Measurements from ENCODE around the gene SPATA21.
"Not testable (repeated sequence)": the region's sequence is repeated elsewhere in the genome, so short reads cannot be mapped to it uniquely, and the experiment has no call there.

Gene SPATA21, protein sequence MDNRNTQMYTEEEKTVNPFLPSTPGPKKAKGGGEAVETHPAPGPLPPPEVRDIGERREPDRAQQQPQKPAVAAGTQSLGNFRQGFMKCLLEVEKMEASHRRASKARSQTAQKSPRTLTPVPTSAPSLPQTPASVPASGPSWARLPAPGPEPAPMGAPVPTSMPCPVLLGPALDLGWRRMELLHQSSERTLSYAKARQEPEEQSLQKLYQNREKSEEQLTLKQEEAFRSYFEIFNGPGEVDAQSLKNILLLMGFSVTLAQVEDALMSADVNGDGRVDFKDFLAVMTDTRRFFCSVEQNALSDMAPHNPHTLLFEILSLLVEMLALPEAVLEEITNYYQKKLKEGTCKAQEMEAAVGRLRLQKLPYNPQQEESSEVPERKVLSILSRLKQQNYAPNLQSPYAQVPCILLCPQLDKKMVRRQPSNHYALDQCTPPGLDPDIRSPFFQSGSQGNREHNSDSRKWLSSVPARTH

DNA sequence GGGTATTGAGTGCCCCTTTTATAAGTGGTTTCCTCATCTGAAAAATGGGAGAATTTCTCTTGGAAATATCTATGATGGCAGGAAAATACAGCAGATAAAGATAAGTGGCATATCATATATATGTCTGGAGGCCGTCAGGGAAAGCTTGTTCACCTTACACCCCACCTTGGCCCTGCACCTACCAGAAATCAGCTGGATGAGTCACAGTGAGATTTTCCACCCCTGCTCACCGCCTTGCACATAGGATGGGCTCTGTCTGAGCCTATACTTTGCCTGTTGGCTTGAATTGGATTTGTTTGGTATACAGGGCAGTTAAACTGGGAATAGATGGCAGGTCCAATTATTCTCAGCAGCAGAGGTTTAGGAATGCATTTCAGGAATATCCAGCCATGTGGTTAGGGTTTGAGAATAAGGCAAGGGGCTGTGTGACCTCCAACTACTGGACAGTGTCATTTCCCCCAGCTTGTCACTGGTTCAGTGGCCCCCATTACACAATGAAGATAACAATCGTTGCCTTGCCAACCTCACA lies at the start of gene SPATA21:
Gene SPATA21 (minus strand): TSS at position 479 of the 529 bp plus-strand sequence. CDS start 6,053 bp downstream, outside the sequence.
- DNase-seq, result no peak

DNA sequence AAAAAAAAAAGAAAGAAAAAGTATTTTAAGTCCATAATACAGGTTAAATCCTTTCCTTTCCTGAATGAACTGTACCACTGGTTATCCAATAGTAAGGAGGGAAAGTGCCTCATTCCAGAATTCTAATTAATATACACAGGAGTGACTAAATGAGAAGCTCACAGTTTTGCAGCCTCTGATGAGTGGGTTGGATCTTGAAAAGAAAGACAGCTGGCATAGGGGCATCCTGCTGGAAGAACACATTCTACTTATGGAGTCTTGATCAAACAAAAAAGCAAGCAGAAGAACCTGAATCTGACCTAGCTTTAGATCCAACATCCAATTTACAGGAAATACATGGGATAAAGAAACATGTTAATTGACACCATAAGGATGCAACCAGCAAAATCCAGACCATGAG lies 49.8 kb upstream of the SPATA21 start:
- DNase-seq, result not testable (repeated sequence)

DNA sequence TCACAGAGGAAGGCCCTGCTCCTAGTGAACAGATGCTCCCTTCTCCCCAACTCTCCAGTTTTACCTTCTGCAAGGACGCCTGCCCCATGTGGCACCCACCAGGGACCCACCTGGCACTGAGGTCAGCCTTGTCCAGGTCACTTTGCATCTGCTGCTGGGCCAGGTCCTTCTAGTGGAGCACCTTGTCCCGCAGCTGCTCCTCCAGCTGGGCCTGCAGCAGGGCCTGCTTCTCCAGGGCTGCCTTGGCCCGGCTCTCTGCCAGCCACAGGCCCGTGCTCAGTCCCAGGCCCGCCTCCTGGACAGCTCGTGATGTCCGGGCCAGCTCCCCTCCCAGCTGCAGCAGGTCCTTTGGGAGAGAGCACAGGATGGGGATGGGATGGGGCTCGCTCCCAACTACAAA lies 49.1 kb upstream of the SPATA21 start:
- not testable (repeated sequence) for DNase-seq

DNA sequence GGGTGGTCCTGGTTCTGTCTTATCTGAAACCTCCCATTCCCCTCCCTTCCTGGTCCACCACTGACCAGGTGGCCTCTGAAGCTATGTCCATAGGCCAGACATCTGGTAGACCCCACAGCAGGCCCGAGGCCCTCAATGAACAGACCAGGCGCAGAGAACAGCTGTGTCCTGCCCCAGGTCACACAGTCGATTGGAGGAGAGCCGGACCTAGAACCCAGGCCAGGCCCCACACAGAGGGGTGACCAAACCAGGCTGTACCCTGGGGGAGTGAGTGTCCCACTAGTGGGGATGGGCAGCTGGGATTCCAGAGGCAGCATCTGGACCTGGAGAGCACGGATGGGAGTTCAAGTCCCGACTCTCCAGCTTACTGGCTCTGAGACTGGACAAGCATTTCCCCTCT lies 47.7 kb upstream of the SPATA21 start:
- DNase-seq, result no peak

DNA sequence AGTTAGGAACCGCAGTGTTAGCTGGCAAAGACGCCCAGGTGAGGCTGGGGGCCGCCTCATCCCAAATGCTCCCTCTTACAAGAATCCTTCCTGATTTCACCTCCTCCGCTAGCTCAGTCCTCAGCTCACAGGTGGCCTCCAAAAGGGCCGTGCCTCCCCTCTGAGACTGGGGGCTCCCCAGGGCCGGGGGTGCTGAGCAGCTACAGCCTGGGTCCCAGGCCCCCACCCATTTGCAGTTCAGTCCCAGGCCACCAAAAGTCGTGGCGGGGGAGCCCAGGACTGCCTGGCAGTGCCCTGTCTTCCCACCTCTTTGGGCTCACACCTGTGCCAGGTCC lies 47.2 kb upstream of the SPATA21 start:
- DNase-seq, result no peak

DNA sequence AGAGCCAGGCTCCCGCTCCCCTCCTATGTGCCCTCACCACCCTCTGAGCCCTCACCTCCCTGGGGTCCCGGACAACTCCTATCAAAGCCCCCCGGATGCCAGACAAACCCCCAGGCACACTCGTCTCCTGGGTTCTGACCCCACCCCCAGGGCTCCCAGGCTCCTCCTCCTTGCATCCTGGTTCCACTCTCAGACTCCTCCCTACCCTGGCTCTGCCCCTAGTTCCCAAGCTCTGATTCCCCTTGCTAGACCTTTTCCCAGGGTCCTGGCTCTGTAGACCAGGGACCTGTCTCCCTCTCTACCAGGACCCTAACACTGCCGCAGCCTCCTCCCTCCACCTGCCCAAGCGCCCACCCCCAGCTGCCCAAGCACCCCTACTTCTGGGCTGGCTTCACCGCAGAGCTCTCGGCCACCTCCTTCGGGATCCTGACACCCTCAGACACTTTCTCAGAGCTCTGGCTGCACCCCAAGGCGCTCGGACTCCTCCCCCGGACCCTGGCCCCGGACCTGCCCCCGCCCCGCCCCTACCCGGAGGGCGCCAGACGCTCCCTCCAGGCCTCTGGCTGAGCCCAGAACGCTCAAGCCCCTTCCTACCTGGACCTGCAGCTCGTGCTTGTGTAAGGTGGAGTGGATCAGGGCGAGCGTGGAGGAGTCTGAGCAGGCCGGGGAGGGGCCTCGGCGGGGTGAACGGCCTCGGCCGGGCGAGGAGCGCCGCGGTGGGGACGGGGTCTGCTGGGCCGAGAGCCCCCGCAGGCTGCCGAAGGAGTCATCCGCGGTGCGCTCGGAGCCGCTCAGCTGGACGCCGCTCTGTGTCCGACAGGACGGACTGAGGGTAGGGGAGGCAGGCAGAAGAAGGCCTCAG lies 46.6 kb upstream of the SPATA21 start:
- DNase-seq, result not testable (repeated sequence)

DNA sequence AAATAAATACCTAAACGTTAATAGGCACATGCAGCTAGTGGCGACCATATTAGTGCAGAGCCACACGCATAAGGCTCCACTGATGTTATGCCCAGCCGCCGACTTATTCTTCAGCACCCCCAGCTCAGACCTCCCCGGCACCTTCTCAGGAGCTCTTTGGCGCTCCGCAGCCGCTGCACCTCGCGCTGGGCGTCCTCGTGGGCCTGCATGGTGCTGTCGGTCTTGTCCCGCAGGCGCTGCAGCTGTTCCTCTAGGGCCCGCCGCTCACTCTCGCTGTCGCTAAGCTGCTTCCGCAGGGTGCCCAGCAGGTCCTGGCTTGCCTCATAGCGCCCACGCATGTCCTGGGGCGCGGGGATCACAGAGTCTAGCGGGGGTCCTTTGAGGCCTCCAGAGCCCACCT lies 45.9 kb upstream of the SPATA21 start:
- not testable (repeated sequence) for DNase-seq

DNA sequence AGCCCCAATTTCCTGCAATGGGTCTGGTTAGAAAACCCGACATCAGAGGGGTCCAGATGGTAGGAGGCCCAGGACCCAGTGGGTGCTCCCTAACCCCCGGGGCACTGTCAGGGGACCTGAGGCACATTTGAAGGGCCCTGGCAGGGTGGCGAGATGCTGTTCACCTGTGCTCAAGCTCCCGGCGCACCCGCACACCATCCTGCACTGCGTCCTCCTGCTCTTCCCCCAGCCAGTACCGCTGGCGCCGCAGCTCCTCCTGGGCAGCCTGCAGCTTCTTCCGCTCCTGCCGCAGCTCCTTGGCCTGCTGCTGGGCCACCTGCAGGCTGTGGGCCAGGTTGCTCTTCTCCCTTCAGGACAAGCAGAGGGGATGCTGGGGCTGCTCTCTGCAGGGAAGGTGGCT lies 40.9 kb upstream of the SPATA21 start:
- no peak for DNase-seq

DNA sequence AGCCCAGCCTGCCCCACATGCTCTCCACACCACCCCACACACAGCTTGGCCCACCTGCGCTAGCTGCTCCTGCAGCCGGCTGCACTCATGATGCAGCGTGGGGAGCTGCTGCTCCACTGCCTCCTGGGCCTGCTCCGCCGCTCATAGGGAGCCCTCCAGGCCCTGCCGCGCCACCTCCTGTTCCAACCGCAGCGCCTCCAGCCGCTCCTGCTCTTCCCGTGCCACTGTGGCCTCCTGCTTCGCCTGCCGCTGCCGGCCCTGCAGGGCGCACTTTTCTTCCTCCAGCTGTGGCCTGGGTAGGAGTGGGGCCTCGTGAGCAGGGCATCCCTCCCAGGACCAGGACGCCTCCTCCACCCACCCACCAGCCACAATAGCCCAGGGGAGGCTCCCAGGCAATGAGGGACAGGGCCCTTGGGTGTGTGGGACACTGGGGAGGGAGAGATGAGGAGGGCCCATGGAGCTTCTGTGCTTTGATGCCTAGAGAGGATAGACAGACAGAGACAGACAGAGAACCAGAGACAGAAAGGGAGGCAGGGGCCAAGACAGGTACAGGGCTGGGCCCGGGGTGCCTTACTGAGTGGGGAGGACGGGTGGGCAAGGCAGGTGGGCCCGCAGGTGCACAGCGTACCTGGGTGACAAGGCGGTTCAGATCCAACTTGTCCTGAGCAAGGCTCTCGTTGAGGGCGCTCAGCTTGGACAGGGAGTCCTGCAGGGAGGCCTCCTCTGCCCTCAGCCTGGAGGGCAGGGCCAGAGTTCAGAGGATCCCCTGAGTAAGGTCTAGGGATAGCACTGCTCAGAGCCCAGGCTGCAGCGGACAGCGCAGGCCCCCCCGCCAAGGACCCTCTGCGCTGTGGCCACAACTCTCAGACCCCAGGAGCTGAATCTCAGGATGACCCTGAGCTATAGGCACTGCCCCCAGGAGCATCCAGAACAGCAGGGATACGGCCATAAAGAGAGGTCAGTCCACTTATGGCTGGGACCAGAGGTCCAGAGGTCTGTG lies 38.8 kb upstream of the SPATA21 start:
- DNase-seq, result not testable (repeated sequence)

DNA sequence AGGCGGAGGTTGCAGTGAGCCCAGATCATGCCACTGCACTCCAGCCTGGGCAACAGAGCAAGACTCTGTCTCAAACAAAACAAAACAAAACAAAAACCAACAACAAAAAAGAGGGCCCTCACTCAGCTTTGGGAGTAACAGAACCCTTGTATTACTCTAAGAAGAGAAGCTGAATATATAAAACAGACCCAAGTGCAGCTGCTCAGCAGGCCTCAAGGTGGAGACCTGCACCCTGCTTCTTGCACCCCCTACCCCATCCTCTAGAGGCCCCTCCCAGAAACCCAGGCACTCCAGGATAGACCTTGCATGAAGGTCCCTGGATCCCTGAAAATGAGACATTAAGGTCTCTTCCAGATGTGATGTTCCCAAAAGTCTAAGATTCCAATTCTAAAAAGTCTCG lies 37.7 kb upstream of the SPATA21 start:
- DNase-seq, result not testable (repeated sequence)

DNA sequence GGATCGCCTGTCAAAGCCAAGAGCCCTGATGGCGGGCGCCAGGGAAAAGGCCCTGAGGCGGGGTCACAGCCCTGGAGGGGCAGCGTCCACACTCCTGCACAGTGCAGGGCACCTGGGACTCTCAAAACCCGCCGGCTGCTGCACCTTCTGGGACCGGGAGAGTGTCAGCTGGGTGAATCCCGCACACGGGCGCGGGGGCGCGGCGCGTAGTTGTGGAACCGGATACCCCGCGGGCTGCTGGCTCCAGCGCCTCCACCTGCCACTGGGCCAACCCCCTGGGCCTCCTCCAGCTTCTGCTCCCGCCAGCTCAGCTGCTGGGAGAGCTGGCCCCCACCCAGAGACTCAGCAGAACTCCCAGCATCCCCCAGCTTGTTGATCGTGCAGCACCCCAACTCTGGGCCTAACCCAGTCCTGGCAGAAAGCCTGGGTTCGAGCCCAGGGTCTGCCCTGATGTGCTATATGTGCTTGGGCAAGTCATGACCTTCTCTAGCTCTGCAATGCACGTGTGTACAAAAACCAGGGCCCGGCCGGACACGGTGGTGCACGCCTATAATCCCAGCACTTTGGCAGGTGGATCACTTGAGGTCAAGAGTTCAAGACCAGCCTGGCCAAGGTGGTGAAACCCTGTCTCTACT lies 37.1 kb upstream of the SPATA21 start:
- DNase-seq, result no peak

DNA sequence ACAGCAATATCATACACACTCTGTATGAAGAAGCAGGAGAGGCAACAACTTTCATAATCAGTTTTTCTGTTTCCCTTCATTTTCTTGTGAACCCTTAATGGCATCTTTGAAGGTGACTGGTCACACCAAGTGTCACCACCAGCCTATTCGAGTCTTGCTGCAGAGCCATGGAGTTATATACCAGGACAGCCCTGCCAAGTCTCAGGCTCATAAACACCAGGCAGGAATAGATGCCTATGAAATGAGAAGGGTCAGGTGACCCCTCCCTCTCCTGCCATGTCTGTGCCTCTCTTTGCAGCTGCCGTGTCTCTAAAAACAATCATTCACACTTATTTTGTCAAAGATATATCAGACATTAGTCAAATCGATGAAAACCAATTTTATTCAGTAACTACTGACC lies 31.3 kb upstream of the SPATA21 start:
- no peak for DNase-seq

DNA sequence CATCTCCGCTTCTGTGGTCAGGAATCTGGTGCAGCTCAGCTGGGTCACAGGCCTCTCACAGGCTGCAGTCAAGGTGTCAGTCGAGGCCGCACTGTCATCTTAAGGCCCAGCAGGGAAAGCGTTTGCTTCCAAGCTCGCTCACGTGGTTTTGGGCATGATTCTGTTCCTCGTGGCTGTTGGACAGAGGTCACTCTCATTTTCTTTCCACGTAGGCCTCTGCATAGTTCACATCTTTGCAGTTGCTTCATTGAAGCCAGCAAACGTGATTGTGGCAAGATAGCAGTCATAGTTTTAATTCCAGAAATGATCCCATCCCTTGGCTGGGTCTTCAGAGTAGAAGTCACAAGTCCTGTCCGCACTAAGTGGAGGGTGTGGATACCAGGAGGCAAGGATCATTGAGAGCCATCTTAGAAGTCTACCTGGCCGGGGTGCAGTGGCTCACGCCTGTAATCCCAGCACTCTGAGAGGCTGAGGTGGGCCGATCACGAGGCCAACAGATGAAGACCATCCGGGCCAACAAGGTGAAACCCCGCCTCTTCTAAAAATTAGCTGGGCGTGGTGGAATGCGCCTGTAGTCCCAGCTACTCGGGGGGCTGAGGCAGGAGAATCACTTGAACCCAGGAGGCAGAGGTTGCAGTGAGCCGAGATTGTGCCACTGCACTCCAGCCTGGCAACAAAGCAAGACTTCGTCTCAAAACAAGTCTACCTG lies 27.8 kb upstream of the SPATA21 start:
- no peak for DNase-seq

DNA sequence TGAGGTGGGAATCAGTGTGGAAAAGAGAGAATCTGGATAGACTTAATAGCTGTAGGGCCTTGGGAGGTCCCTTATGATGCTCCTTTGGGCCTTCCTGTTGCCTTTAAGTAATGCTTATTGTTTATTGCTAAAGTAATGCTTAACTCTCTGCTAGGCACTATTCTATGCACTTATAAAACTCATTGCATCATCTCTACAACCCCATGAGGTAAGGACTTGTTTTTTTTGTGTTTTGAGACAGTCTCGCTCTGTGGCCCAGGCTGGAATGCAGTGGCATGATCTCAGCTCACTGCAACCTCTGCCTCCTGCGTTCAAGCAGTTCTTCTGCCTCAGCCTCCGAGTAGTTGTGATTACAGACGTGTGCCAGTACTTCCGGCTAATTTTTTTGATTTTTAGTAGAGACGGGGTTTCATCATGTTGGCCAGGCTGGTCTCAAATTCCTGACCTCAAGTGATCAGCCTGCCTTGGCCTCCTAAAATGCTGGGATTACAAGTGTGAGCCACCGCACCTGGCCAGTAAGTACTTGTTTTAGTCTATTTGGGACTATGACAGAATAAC lies 25.6 kb upstream of the SPATA21 start:
- DNase-seq, result no peak

DNA sequence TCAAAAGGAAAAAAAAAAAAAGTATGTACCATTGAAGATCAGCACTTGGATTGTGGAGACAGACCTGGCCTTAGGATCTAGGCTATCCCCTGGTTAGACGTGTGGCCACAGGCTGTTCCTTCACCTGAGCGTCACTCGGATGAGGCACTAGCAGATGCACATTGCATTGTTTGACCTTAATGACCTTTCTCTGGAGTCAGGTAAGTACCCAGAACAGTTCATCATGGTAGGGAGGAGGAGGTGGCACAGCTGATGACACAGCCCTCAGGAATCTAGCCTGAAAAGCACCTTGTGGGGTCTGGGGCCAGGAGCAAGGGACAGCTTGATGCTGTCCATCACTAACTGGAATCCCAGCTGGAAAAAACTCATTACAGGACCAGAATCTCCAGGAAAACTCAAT lies 24.5 kb upstream of the SPATA21 start:
- DNase-seq, result no peak

DNA sequence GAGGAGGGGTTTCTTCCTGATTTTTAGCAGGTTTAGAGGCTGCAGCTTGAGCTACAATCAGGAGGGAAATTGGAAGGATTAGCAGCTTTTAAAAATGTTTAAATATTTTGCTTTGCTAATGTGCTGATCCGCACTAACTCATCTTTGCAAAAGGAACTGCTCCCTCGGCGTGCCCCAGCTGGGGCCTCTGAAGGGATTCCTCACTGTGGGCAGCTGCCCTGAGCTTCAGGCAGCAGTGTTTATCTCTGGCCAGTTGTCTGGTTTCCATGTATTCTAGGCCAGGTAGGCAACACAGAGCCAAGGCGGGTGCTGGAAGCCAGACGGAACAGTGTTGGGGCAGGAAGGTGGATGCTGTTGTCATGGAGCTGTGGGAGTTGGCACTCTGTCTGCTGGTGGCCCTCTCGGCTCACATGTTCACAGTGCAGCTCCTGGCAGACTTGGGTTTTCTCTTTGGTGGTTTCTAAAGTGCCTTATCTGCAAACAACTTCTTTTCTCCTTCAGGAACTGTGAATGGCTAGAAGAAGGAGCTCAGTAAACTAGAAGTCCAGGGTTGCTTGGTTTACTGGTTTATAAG lies 22.2 kb upstream of the SPATA21 start:
- DNase-seq, result no peak

DNA sequence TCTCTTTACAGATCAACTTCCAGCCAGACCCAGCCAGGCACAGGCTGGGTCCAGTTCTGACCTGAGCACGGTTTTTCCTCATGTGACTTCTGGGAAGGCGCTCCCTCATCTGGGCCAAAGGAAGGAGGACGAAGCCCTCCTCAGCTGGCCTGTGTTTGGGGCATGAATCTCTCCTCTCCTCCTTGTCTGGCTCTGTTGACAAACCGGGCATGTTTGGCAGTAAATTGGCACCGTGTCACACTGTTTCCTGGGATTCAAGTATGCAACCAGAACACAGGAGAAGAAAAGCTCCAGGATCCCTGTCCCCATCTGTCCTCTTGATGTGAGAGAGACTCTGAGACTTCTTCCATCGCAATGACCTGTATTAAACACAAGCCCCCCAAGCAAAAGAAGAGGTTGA lies 21.6 kb upstream of the SPATA21 start:
- no peak for DNase-seq

DNA sequence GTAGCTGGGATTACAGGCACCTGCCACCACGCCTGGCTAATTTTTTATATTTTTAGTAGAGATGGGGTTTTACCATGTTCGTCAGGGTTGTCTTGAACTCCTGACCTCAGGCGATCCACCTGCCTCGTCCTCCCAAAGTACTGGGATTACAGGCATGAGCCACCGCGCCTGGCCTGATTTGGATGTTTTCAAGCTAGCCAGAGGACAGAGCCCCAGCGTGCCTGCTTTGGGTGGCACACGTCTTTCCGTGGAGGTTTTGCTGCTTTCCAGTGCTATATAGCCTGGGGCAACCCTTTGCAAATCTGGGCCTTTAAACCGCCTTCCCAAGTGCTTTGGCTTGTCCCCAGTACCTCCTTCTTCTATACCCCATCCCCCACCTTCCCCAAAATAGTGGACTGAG lies 18.9 kb upstream of the SPATA21 start:
- DNase-seq, result not testable (repeated sequence)

DNA sequence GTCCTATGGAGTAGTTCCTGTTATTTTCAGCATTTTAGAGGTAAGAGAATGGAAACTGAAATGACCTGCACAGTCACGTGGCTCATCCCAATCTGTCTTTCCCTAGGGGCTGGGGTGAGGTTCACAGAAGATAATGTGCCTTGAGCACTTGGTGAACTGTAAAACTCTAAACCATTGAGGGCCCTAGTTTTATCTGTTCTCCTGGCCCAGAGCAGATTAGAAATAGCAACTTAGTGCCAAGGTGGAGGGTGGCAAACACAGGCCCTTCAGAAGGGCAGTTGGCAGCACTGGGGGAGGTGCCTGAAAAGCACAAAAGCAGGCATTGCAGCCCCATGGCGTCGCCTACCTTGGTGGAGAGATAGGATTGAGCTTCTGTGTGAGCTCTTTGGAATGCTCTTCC lies 17.7 kb upstream of the SPATA21 start:
- not testable (repeated sequence) for DNase-seq

DNA sequence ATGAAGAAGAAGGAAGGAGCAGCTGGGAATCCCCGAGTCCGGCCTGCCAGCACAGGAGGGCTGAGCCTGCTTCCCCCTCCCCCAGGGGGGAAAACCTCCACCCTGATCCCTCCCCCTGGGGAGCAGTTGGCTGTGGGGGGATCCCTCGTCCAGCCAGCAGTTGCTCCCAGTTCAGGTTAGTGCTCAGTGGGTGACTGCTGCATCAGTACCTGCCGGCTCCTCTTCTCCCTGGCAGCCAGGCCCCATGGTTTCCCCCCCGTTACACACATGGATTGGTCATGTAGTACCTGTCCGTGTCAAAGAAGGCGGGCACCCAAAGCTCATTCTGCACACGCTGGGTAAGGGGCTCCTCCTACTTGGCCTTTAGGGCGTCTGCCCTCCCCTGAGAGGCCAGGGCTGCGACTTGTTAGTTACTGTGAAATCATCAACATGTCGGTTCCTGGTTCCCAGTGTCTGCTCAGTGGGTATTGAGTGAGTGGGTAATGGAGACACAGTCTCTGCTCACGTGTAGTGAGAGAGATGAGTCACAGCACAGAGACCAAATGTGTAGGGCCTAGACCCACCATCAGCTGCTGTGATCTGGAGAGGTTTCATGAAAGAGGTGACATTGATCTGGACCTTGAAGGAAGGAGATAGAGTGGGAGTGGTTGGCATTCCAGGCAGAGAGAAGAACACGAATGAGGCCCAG lies 14.8 kb upstream of the SPATA21 start:
- DNase-seq, result no peak
